GM19452 (cell line): ENCODE measurements around the gene DOC2A.
"Not testable (repeated sequence)": the region's sequence is repeated elsewhere in the genome, so short reads cannot be mapped to it uniquely, and the experiment has no call there.

ENCODE experiments used
- ATAC-seq: cut with Tn5 transposase; IDR thresholded peaks from one replicate; pipeline ENCODE4 v1.9.1; 2021; ENCODE audit not compliant: unreplicated experiment

Gene DOC2A

GRCh38 chr16:30010844-30011713 lies at the start of gene DOC2A:
TSS of gene DOC2A (minus strand) at chr16:30011027. CDS start at chr16:30010222, 805 bp downstream.
- ATAC-seq, result no peak

DNA sequence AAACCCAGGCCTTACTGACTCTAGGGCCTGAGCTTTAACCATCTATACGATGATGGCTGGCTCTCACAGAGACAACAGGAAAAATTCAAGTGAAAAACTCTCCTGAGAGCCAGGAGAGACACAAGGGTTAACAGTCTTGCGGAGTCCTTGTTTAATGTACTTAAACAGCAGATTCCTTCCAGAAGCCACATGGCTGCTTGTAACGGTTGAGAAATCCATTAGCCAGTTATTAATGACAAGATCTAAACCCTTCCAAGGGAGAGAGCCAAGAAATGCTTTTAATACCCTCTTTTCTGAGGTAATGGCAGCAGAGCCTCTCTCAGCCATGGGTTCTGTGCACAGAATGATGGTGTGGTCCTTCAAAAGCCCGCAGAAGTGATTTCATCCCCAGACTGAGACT lies 49.5 kb upstream of the DOC2A start:
- no peak for ATAC-seq

DNA sequence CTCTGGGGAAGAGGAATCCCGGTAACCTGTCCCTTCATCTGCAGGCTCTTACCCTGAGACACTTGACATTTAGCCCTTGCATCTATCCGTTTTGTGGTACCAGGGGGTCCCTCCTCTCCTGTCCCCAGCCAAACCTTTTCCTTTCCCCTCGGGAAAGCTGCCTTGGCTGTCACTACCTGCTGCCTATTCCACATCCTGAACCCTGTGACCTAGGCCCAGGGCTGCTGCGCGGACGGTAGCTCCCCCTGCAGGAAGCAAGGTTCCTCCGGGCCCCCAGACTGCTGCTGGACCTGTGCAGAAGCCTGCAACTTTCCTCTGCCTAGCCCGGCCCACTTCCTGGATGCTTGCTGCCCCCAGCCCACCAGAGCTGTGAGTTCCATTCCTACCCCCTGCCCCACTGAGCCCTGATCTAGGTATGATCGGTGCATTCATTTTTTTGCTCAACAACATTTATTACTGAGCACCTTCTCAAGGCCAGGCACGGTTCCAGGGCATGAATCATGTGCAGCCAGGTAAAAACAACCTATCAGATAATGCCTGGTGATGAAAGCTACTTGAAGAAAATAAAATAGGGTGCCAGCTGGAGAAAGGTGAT lies 44.2 kb upstream of the DOC2A start:
- no peak for ATAC-seq

GRCh38 chr16:30054451-30054850 lies 43.6 kb upstream of the DOC2A start:
- ATAC-seq, result no peak

GRCh38 chr16:30053376-30054015 lies 42.7 kb upstream of the DOC2A start:
- ATAC-seq, result no peak

GRCh38 chr16:30052671-30053372 lies 42.0 kb upstream of the DOC2A start:
- ATAC-seq, result peak; percentile 73

DNA sequence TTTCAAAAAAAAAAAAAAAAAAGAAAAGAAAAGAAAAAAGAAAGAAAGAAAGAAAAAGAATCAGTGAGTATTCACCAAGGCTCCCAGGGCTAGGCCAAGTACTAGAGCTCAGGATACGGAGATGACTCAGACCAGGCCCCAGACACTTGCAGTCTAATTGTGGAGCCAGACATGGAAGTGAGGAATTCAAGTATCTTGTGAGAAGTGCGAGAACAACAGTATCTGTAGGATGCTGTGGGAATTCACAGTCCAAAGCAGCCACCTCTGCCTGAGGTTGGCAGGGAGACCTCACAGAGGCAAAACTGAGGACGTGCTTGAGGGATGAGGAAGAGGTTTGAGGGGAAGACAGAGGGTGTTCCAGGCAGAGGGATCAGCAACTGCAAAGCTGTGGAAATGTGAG lies 40.7 kb upstream of the DOC2A start:
- no peak for ATAC-seq

DNA sequence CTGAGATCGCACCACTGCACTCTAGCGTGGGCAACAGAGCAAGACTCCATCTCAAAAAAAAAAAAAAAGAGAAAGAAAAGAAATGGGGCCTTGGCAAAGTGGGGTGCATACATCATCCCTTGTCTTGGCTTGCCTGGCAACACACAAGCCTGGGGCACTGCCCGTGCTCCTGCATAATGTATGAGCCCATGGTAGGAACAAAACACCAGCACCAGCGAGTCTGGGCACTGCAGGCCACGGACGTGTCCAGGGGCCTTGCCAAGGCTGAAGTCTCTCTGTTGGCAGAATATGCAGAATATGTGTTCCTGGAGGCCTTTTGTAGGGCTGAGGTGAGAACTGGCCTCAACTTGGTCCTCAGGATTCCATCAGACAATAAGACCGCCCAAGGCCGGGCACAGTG lies 39.0 kb upstream of the DOC2A start:
- ATAC-seq, result no peak

- no peak for ATAC-seq
Observed at GRCh38 chr16:30046588-30046987, 35.8 kb upstream of the DOC2A start.

DNA sequence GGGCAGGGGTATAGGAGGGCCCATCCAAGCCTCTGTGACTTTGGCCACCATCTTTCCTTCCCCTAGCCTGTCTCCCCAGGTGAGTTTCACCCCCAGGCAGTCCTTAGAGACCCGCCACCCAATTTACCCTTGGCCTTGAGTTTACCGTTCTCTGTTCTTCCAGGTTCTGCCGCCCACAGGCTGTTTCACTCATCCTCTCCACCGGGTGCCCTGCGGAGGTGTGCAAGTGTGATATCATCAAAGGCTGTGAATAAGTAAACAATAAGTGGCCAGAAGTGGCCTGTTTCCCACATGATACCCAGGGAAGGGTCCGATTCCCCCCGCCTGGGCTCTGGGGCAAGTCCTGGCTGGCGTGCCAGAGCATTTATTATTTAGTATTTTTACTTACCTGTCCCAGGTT lies 35.4 kb upstream of the DOC2A start:
- ATAC-seq, result no peak

DNA sequence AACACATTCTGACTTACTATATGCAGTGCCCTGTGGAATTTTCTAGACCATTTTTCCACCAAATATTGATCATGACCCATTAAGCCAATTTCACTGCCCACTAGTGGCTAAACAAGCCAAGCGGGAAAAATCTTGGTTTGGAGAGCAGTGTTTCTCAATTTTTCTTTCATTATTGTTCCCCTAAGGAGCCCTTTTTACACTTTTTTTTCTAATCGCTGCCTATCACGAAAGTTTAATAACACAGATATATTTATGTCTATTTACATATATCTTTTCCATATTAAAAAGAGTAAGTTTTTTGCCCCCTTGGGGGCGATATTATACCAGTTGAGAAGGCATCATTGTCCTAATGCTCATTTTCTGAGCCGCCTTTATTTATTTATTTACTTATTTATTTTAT lies 31.0 kb upstream of the DOC2A start:
- ATAC-seq, result no peak

DNA sequence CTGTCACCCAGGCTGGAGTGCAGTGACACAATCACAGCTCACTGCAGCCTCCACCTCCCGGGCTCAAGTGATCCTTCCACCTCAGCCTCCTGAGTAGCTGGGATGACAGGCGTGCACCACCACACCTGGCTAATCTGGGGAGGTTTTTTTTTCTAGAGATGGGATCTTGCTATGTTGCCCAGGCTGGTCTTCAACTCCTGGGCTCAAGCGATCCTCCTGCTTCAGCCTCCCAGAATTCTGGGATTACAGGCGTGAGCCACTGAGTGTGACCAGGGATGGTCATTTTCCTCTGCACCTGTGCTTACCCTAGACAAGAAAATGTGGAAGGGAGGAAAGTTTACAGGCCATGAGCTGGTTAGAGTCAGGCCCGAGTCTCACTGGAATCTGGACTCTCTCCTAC lies 29.9 kb upstream of the DOC2A start:
- not testable (repeated sequence) for ATAC-seq

DNA sequence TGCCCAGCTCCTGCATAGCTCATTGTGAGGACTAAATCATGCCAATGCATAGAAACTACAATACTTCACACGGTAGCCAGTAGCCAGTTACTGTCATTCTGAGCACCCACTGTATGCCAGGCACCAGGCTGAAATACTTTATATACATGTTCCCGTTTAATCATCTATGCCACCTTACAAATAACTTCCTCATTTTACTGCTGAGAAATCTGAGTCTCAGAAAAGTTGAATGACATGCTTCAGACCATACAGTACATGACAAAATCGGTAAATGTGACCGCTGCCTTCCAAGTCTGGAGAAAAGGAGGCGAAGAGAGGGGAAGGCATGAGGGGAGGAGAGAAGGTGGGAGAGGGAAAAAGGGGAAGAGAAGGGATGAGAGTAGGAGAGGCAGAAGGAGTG lies 29.4 kb upstream of the DOC2A start:
- no peak for ATAC-seq

DNA sequence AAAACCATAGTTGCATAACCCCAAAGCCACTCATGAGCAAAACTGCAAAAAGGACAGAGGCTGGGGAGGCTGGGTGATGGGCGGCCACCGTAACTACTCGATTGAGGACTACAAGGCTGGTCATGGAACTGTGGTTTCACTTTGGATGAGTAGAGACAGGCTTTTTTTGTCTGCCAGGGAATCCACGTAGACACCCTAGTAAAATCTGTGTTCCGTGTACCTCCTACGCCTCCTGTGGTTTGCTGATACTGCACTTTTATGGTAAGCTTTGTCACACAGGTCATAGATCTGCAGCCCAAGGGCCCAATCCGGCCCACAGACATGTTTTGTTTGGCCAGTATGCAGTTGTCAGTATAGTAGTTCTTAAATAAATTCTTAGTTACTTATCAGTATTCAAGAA lies 22.4 kb upstream of the DOC2A start:
- ATAC-seq, result no peak

DNA sequence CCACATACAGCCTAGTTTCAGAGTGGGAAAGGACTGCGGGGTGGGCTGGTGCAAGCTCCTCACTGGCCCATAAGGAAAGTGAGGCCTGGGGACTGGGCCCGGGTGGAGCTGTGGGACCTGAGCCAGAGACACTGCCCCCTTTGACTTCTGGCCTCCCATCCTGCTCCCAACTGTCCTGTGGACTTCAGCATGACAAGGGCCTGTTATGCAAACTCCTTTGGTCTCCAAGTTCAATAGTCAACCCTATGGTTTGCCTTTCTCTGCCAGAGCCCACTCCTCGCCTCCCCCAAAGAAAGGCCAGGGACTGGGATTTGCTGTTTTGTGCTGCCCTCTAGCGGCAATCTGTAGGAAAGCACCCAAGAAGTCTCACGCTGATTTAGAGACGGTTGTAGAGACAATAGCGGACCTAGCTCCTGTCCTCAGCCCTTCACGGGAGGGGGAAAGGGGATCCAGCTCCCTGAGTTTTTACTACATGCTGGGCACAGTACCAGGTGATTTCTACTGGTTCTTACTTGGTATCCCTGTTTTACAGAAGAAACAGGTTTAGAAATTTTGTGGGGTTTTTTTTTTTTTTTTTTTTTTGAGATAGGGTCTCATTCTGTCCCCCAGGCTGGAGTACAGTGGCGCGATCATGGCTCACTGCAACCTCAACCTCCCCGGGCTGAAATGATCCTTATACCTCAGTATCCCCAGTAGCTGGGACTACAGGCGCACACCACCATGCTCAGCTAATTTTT lies 21.4 kb upstream of the DOC2A start:
- no peak for ATAC-seq

DNA sequence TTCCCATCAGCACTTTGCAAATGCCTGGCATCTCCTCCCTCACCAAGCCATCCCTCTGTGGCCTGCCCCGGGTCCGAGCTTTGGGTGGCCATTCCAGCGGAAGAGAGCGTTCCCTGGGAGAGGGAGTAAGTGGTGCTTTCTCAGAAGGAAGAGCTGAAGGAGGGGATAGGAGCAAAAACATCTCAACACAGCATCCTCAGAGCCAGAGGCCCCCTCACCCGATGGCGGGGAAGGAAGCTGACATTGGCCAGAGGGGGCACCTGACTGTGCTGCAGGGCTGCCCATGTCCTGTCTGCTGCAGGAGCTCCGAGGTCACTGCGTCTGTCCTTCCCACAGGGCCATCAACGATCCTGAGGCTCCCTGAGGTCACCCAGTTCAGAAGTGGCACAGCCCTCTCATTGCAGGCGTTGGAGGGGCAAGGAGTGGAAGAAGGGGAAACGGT lies 20.7 kb upstream of the DOC2A start:
- ATAC-seq, result no peak

DNA sequence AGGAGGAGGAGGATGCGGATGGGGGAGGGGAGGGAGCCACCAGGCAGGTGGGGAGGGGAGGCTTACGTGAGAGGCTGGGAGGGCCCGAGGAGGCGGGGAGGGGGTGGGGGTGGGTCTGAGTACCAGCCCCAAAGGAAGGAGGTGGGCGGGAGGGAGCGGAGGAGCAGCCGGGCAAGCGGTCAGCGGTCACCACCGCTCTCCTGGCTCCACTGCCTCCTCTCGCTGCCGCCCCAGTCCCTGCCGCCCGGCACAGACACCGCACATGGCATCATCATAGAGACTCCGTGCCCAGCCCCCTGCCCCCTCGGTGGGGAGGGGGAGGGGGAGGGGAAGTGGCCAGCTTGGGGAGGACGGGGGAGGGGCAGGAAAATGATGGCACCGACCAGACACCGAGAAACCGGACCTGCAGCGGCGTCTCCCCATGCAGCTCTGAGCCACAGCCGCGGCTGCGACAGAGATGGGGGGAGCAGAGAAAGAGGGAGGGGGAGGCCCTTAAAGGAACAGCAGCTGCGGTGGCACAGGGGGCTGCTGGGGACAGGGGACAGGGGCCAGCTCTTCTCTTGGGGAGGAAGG lies 20.1 kb upstream of the DOC2A start, which contains the start of gene TLCD3B:
Gene TLCD3B, minus strand, starts transcription at position 431 of the 573 bp plus-strand sequence. CDS start 744 bp downstream, outside the sequence.
- ATAC-seq, result no peak

GRCh38 chr16:30030011-30030685 lies 19.3 kb upstream of the DOC2A start:
- ATAC-seq, result no peak

- ATAC-seq, result no peak
Observed at GRCh38 chr16:30028438-30029076, 17.7 kb upstream of the DOC2A start.
